ENCODE measurements around the gene RNF220. TPM values are rescaled to one million over a fixed set of nuclear protein-coding genes. Genes with fewer than 3 reads are reported as not detected.

RNF220 gene
- total RNA-seq, 2 donors from 2014 or later = 121 to 125 TPM

DNA sequence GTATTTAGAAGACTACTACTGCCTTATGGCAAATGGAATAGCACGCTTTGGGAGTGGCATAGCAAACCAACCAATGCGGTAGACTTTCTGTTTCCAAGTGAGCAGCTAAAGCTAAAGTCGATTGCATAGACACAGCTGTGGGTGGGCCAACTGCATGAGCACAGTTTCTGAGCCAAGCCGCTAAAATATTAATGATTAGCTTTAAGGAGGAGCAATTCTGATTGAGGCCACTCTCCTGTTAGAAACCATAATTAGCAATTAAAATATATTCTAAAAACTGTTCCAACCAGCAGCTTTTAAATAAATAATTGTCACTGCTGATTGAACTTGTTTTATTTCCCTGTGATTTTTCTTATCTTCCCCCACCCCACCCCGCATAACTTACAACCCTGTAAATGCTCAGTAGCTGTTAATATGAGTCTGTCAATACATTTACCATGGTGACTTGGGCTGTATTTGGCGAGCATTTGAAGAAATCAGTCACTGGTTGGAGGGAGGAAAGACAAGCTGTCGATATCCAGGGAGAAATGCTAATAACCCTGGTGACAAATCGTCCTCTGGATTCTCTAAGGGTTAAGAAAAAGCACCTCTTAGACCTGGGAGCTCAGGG, 32.2 kb downstream of the RNF220 start:
- Histone ChIP-seq H3K4me3 (no peak overlapping the region), H3K36me3 (no peaks in the 10 kb centered on the region), H3K4me1 (ENCODE audit: control insufficient read depth in 1 of 2, low read depth in 2 of 2) (no peaks in the 10 kb centered on the region), H3K27ac (no peak overlapping the region), H3K9me3 (no peaks in the 10 kb centered on the region), H3K27me3 (replicated peaks; ENCODE audit: insufficient read depth) (no peaks in the 10 kb centered on the region)
- TF ChIP-seq, protein P1, sequence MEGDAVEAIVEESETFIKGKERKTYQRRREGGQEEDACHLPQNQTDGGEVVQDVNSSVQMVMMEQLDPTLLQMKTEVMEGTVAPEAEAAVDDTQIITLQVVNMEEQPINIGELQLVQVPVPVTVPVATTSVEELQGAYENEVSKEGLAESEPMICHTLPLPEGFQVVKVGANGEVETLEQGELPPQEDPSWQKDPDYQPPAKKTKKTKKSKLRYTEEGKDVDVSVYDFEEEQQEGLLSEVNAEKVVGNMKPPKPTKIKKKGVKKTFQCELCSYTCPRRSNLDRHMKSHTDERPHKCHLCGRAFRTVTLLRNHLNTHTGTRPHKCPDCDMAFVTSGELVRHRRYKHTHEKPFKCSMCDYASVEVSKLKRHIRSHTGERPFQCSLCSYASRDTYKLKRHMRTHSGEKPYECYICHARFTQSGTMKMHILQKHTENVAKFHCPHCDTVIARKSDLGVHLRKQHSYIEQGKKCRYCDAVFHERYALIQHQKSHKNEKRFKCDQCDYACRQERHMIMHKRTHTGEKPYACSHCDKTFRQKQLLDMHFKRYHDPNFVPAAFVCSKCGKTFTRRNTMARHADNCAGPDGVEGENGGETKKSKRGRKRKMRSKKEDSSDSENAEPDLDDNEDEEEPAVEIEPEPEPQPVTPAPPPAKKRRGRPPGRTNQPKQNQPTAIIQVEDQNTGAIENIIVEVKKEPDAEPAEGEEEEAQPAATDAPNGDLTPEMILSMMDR (IDR thresholded peaks at IDR 0.05) = no peak
- no peak for DNase-seq (ENCODE audit: low spot score)
- no peak for ATAC-seq (ENCODE audit: insufficient number of reproducible peaks, low FRiP score, low read depth)

GRCh38 chr1:44442791-44443190, 37.7 kb downstream of the RNF220 start:
- TF ChIP-seq, protein P1 (IDR thresholded peaks at IDR 0.05) = no peak
- Histone ChIP-seq H3K27me3 (replicated peaks; ENCODE audit: insufficient read depth) (no peaks in the 10 kb centered on the region), H3K4me3 (no peak overlapping the region), H3K9me3 (no peaks in the 10 kb centered on the region), H3K36me3 (no peaks in the 10 kb centered on the region), H3K4me1 (ENCODE audit: control insufficient read depth in 1 of 2, low read depth in 2 of 2) (no peaks in the 10 kb centered on the region), H3K27ac (no peak overlapping the region)
- DNase-seq (ENCODE audit: low spot score) (no peak), ATAC-seq (ENCODE audit: insufficient number of reproducible peaks, low FRiP score, low read depth) (no peak)

GRCh38 chr1:44447051-44447810, 42.2 kb downstream of the RNF220 start:
- Histone ChIP-seq H3K4me3 (no peak overlapping the region), H3K9me3 (no peaks in the 10 kb centered on the region), H3K36me3 (no peaks in the 10 kb centered on the region), H3K27ac (no peak overlapping the region), H3K4me1 (ENCODE audit: control insufficient read depth in 1 of 2, low read depth in 2 of 2) (no peaks in the 10 kb centered on the region), H3K27me3 (replicated peaks; ENCODE audit: insufficient read depth) (no peaks in the 10 kb centered on the region)
- ATAC-seq (ENCODE audit: insufficient number of reproducible peaks, low FRiP score, low read depth) (no peak), DNase-seq (ENCODE audit: low spot score) (no peak)
- TF ChIP-seq, protein P1 (IDR thresholded peaks at IDR 0.05) = no peak

GRCh38 chr1:44453798-44454349, 48.8 kb downstream of the RNF220 start:
- TF ChIP-seq, protein P1 (IDR thresholded peaks at IDR 0.05) = no peak
- H3K9me3 ChIP-seq = no peaks in the 10 kb centered on the region

DNA sequence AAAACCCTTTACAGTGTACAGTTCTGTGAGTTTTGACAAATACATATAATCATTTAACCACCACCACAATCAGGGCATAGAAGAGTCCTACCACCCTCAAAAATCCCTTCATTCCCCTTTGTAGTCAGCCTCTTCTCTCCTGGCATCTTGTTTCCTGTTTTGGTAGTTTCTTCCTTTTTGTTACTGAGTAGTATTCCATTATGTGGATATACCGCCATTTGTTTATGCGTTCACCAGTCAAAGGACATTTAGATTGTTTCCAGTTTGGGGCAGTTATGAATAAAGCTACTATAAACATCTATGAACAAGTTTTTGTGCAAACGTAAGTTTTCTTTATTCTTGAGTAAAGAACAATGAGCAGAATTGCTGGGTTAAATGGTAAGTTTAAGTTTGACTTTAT, 49.6 kb downstream of the RNF220 start:
- DNase-seq (ENCODE audit: low spot score) = no peak
- H3K9me3 ChIP-seq = no peaks in the 10 kb centered on the region
- TF ChIP-seq, protein P1 (IDR thresholded peaks at IDR 0.05) = no peak
- H3K27ac ChIP-seq = no peak overlapping the region
- H3K27me3 ChIP-seq (replicated peaks; ENCODE audit: insufficient read depth) = no peaks in the 10 kb centered on the region
- no peaks in the 10 kb centered on the region for H3K4me1 ChIP-seq (ENCODE audit: control insufficient read depth in 1 of 2, low read depth in 2 of 2)
- no peaks in the 10 kb centered on the region for H3K36me3 ChIP-seq
- no peak for ATAC-seq (ENCODE audit: insufficient number of reproducible peaks, low FRiP score, low read depth)
- no peak overlapping the region for H3K4me3 ChIP-seq

More at GRCh38 chr1:44453798-44454349, 48.8 kb downstream of the RNF220 start:
- H3K4me3 ChIP-seq = no peak overlapping the region
- no peaks in the 10 kb centered on the region for H3K27me3 ChIP-seq (replicated peaks; ENCODE audit: insufficient read depth)
- H3K36me3 ChIP-seq = no peaks in the 10 kb centered on the region
- no peaks in the 10 kb centered on the region for H3K4me1 ChIP-seq (ENCODE audit: control insufficient read depth in 1 of 2, low read depth in 2 of 2)
- DNase-seq (ENCODE audit: low spot score) (no peak), ATAC-seq (ENCODE audit: insufficient number of reproducible peaks, low FRiP score, low read depth) (no peak)
- no peak overlapping the region for H3K27ac ChIP-seq

All from thoracic aorta (tissue), 2 donors.